Activated T-cell treated with anti-CD3 and anti-CD28 coated beads, Interleukin-2, amount 50 U/mL, for 4 hours (primary cell): ENCODE results near the gene MYBPC2. TPM values are rescaled to one million over a fixed set of nuclear protein-coding genes. Genes with fewer than 3 reads are reported as not detected.
A peak's percentile ranks its signal among the peaks of the same experiment; 100 is the strongest.

ENCODE experiments used
- ATAC-seq, 2 donors: fragments of 200-7000 bp; cut with Tn5 transposase; one replicate each; pipeline ENCODE4 v1.10.0; 2021
- DNase-seq: peaks from one replicate; pipeline ENCODE4 v3.0.0-alpha.2; 2020
- H3K27me3 Mint-ChIP-seq: one replicate; pipeline ENCODE4 v1.8.0; 2021; ENCODE audit warnings: low read depth, mixed read lengths
- H3K36me3 Mint-ChIP-seq: one replicate; pipeline ENCODE4 v1.8.0; 2022; ENCODE audit warnings: mixed read lengths; ENCODE audit not compliant: insufficient read depth
- H3K4me1 Mint-ChIP-seq: one replicate; pipeline ENCODE4 v1.8.0; 2021; ENCODE audit warnings: low read depth, mixed read lengths
- H3K4me3 Mint-ChIP-seq: one replicate; pipeline ENCODE4 v1.8.0; 2021; ENCODE audit warnings: mild to moderate bottlenecking, moderate library complexity, mixed read lengths
- H3K9me3 Mint-ChIP-seq: one replicate; pipeline ENCODE4 v1.8.0; 2021; ENCODE audit warnings: mixed read lengths
- total RNA-seq, 3 donors: library from RNA; stranded (reverse); gene quantifications; one replicate each; pipeline ENCODE4 v1.2.1, GENCODE V29; 2021

The MYBPC2 gene
- total RNA-seq, 3 donors from 2014 or later: 0.08 to 0.60 TPM; not detected in 1

- no peaks in the 10 kb centered on the region for H3K27me3 Mint-ChIP-seq
- H3K4me3 Mint-ChIP-seq: no peak overlapping the region
- DNase-seq: no peak
- no peaks in the 10 kb centered on the region for H3K9me3 Mint-ChIP-seq
- ATAC-seq: no peak
- H3K4me1 Mint-ChIP-seq: peaks cover 12% of the 10 kb centered on the region
- H3K36me3 Mint-ChIP-seq: peaks cover 21% of the 10 kb centered on the region
Observed at GRCh38 chr19:50482271-50482855, 49.7 kb downstream of the MYBPC2 start.

- H3K4me3 Mint-ChIP-seq: no peak overlapping the region
- DNase-seq (no peak), ATAC-seq (no peak)
- no peaks in the 10 kb centered on the region for H3K9me3 Mint-ChIP-seq
- H3K36me3 Mint-ChIP-seq: peaks cover 19% of the 10 kb centered on the region
- H3K4me1 Mint-ChIP-seq: peaks cover 8% of the 10 kb centered on the region
- H3K27me3 Mint-ChIP-seq: no peaks in the 10 kb centered on the region
Observed at GRCh38 chr19:50482916-50483315, 50.2 kb downstream of the MYBPC2 start.

- peaks cover 16% of the 10 kb centered on the region for H3K36me3 Mint-ChIP-seq
- H3K9me3 Mint-ChIP-seq: no peaks in the 10 kb centered on the region
- ATAC-seq: no peak
- H3K4me3 Mint-ChIP-seq: no peak overlapping the region
- H3K4me1 Mint-ChIP-seq: peaks cover 2% of the 10 kb centered on the region
- DNase-seq: no peak
- H3K27me3 Mint-ChIP-seq: no peaks in the 10 kb centered on the region
Observed at GRCh38 chr19:50485284-50485955, 52.7 kb downstream of the MYBPC2 start.

- DNase-seq: peak; percentile 26
- no peak overlapping the region for H3K4me3 Mint-ChIP-seq
- H3K27me3 Mint-ChIP-seq: no peaks in the 10 kb centered on the region
- H3K4me1 Mint-ChIP-seq: peaks cover 14% of the 10 kb centered on the region
- H3K36me3 Mint-ChIP-seq: peaks cover 16% of the 10 kb centered on the region
- peak; percentile 38 to 65 for ATAC-seq
- H3K9me3 Mint-ChIP-seq: no peaks in the 10 kb centered on the region
Observed at GRCh38 chr19:50486823-50487515, 54.3 kb downstream of the MYBPC2 start.

- DNase-seq (no peak), ATAC-seq (no peak)
- no peaks in the 10 kb centered on the region for H3K27me3 Mint-ChIP-seq
- H3K9me3 Mint-ChIP-seq: no peaks in the 10 kb centered on the region
- peaks cover 10% of the 10 kb centered on the region for H3K36me3 Mint-ChIP-seq
- no peak overlapping the region for H3K4me3 Mint-ChIP-seq
- H3K4me1 Mint-ChIP-seq: peaks cover 19% of the 10 kb centered on the region
Observed at GRCh38 chr19:50488389-50489194, 55.9 kb downstream of the MYBPC2 start.

DNA sequence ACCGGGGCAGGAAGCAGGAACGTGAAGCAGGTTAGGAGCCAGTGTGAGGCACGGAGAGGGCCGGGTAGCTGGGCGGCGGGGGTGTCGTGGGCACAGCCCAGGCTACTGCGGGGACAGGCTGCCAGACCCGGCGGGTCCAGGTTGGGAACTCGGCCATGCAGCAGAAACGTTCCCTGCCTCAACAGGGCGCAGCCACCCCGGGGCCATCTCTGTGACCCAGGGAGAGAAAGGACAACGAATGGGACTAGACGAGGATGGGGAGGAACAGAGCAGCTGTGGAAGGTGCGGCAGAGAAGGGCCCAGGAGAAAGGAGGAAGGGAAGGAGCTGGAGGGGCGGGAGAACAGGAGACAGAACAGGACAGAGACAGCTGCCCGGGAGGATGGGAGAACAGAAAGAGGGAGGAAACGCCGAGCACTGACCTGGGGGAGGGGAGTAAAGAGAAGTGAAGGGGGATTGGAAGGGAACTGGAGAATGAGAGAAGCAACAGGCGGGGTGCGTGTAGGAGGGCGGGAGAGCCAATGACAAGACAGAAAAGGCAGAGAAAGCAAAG is 56.8 kb downstream of the MYBPC2 start:
- ATAC-seq (no peak), DNase-seq (no peak)
- peaks cover 9% of the 10 kb centered on the region for H3K36me3 Mint-ChIP-seq
- H3K9me3 Mint-ChIP-seq: no peaks in the 10 kb centered on the region
- H3K4me1 Mint-ChIP-seq: peaks cover 19% of the 10 kb centered on the region
- no peak overlapping the region for H3K4me3 Mint-ChIP-seq
- no peaks in the 10 kb centered on the region for H3K27me3 Mint-ChIP-seq

DNA sequence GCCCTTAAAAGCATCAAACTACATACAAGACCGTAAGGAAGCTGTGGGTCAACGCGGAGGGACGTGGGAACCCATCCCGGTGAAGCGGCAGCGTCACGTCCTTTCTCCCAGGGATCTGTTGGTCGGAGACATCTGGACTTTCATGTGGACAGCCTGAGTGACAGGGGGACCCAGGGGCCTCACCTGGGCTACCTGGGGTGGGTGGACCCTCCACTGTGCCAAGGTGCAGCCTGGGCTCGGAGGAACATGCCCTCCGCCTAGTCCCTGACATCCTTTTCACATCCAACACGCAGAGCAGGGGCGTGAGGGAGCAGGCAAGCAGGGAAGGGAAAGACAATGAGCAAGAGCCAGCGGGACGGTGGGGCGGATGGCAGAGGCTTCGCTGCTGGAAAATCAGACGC is 57.7 kb downstream of the MYBPC2 start:
- no peaks in the 10 kb centered on the region for H3K27me3 Mint-ChIP-seq
- H3K4me3 Mint-ChIP-seq: no peak overlapping the region
- no peak for DNase-seq
- no peaks in the 10 kb centered on the region for H3K9me3 Mint-ChIP-seq
- no peak for ATAC-seq
- H3K36me3 Mint-ChIP-seq: peaks cover 4% of the 10 kb centered on the region
- H3K4me1 Mint-ChIP-seq: peaks cover 19% of the 10 kb centered on the region

DNA sequence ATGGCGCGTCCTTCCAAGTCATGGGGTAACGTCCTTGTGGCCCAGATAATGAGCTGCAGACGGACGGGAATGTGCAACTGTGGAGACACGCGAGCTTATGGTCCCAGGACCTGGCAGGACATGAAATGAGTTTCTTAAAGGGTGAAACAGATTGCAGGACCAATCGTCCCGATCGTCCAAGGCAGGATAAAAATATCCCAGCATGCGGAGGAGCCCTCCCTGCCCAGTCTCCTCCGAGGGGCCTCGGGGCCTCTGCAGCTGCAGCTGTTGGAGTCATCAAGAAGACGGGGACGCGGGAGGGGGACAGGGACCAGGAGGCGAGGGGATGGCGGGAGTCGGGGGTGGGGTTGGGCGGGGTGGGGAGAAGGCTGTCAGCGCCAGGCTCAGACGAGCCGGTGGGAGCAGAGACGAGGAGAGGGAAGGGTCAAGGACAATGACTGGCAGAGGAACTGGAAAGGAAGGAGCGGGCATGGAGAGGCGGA is 58.3 kb downstream of the MYBPC2 start:
- ATAC-seq: no peak

GRCh38 chr19:50492303-50493052 is 59.8 kb downstream of the MYBPC2 start:
- Mint-ChIP-seq H3K27me3 (no peaks in the 10 kb centered on the region), H3K9me3 (no peaks in the 10 kb centered on the region), H3K4me1 (peaks cover 19% of the 10 kb centered on the region), H3K36me3 (no peaks in the 10 kb centered on the region), H3K4me3 (peak overlapping the region; percentile 56)
- no peak for DNase-seq
- peak; percentile 92 to 95 for ATAC-seq

More for the DNA sequence above, 58.3 kb downstream of the MYBPC2 start:
- no peaks in the 10 kb centered on the region for H3K9me3 Mint-ChIP-seq
- peaks cover 19% of the 10 kb centered on the region for H3K4me1 Mint-ChIP-seq
- H3K27me3 Mint-ChIP-seq: no peaks in the 10 kb centered on the region
- no peak for DNase-seq
- no peak overlapping the region for H3K4me3 Mint-ChIP-seq
- H3K36me3 Mint-ChIP-seq: peaks cover 3% of the 10 kb centered on the region

DNA sequence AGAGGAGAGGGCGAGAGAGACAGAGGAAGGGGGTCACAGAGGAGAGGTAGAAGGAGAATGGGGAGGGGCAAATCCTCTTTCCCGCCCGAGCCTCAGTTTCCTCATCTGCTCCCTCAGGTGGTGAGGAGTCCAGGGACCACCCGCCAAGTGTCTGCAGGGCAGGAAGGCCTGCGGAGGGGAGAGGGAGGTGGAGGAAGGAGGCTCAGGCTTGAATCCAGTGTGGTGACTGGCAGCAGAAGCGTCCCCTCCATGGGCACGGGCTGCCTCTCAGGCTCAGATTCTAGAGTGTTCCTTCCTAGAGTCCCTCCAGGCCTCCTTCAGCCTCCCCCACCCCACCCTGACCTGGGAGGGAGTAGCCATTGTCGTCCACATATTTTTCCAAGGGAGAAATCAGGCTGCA is 60.5 kb downstream of the MYBPC2 start:
- DNase-seq (no peak), ATAC-seq (no peak)
- no peaks in the 10 kb centered on the region for H3K27me3 Mint-ChIP-seq
- no peak overlapping the region for H3K4me3 Mint-ChIP-seq
- H3K9me3 Mint-ChIP-seq: no peaks in the 10 kb centered on the region
- H3K4me1 Mint-ChIP-seq: peaks cover 18% of the 10 kb centered on the region
- no peaks in the 10 kb centered on the region for H3K36me3 Mint-ChIP-seq

DNA sequence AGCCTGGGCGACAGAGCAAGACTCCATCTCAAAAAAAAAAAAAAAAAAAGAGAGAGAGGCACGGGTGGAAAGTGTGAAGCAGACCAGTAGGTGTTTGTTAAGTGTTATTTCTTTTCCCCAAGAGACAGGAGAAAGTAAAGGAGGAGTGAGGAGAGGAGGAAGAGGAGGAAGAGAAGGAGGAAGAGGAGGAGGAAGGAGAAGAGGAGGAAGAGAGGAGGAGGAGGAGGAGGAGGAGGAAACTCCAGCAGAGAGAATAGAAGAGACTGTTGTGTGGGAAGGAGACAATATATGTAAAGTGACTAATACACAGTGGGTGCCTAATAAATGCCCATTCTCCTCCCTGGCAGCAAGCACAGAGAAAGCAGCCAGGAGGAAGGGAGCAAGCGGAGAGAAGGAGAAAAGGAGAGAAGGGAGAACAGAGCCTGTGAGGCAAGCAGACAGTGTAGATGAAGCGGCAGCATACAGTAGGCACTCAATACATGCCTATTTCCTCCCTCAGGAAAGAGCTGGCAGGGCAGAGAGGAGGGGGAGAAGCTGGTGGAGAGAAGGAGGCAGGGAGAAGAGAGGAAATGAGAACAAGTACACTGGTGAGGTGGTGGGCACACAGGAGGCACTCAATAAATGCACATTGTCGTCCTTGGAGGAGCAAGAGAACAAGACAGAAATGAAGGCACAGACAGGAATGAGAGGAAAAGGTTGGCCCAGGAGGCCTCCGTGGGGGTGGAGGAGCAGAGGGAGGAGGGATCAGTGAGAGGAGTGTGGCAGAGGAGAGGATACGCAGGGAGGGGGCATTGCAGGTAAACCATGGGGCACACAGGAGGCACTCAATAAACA is 61.7 kb downstream of the MYBPC2 start:
- Mint-ChIP-seq H3K4me1 (peaks cover 18% of the 10 kb centered on the region), H3K36me3 (no peaks in the 10 kb centered on the region), H3K9me3 (no peaks in the 10 kb centered on the region), H3K4me3 (no peak overlapping the region), H3K27me3 (no peaks in the 10 kb centered on the region)
- ATAC-seq: no peak
- no peak for DNase-seq

DNA sequence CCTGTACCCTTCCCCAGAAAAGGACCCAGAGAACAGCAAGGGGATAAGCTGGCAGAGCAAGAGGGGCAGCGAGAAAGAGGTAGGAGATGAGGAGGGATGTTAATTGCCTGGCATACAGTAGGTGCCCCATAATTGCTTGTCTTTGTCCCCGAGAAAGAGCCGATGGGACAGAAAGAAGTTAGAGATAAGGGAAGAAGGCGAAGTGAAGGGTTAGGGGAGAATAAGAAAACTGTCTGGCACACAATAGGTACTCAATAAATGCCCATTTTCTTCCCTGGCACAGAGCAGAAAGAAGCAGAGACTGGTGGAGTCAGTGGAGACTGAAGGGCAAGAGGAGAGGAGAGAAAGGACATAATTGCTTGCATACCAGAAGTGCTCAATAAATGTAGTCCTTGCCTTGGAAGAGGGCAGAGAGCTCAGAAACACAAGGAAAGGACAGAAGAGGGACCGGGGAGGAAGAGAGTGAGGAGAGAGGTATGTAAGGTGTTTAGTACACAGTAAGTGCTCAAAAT is 62.4 kb downstream of the MYBPC2 start:
- H3K27me3 Mint-ChIP-seq: no peaks in the 10 kb centered on the region
- no peak for DNase-seq
- ATAC-seq: no peak
- H3K9me3 Mint-ChIP-seq: no peaks in the 10 kb centered on the region
- H3K36me3 Mint-ChIP-seq: no peaks in the 10 kb centered on the region
- no peak overlapping the region for H3K4me3 Mint-ChIP-seq
- H3K4me1 Mint-ChIP-seq: peaks cover 18% of the 10 kb centered on the region
